GM12864 (cell line): Measurements from ENCODE around the gene HNRNPF.
A peak's percentile ranks its signal among the peaks of the same experiment; 100 is the strongest.
"Not testable (repeated sequence)": the region's sequence is repeated elsewhere in the genome, so short reads cannot be mapped to it uniquely, and the experiment has no call there.

Experiments used
- DNase-seq: peaks from one replicate; pipeline ENCODE4 v3.0.0-alpha.2; 2011; ENCODE audit warnings: low read depth
- H3K4me3 ChIP-seq: 2 replicates; pipeline ENCODE4 v1.5.1; 2011; ENCODE audit warnings: mild to moderate bottlenecking, low read depth, low read length, control low read depth
- CTCF ChIP-seq: IDR thresholded peaks from 2 replicates; pipeline ENCODE4 v1.5.1; 2011; ENCODE audit warnings: low read depth, mild to moderate bottlenecking, moderate library complexity, low read length, control low read depth, inconsistent platforms; ENCODE audit errors: missing control alignments

HNRNPF gene

GRCh38 chr10:43427166-43427825 lies 18.3 kb upstream of the HNRNPF start:
- H3K4me3 ChIP-seq: no peak overlapping the region
- no peak for TF ChIP-seq CTCF
- no peak for DNase-seq

GRCh38 chr10:43426476-43426875 lies 17.5 kb upstream of the HNRNPF start:
- DNase-seq, H3K4me3 ChIP-seq: not testable (repeated sequence)

GRCh38 chr10:43424416-43424815 lies 15.4 kb upstream of the HNRNPF start:
- no peak for TF ChIP-seq CTCF
- no peak for DNase-seq
- H3K4me3 ChIP-seq: no peak overlapping the region

- not testable (repeated sequence) for DNase-seq, H3K4me3 ChIP-seq
Observed at GRCh38 chr10:43421944-43422343, 13.0 kb upstream of the HNRNPF start.

GRCh38 chr10:43421519-43421918 lies 12.5 kb upstream of the HNRNPF start:
- no peak for DNase-seq
- no peak overlapping the region; the same call in 1 of the 2 replicates for H3K4me3 ChIP-seq

GRCh38 chr10:43421201-43421507 lies 12.2 kb upstream of the HNRNPF start:
- TF ChIP-seq CTCF: no peak
- DNase-seq: no peak
- H3K4me3 ChIP-seq: peak overlapping the region; percentile 44

More at GRCh38 chr10:43421519-43421918, 12.5 kb upstream of the HNRNPF start:
- TF ChIP-seq CTCF: no peak

GRCh38 chr10:43420369-43421200 lies 11.6 kb upstream of the HNRNPF start:
- no peak for DNase-seq

More at GRCh38 chr10:43420369-43421200, 11.6 kb upstream of the HNRNPF start:
- H3K4me3 ChIP-seq: peak overlapping the region; percentile 44
- peak; percentile 20 for TF ChIP-seq CTCF
